Measurements from ENCODE around the gene ZNF423.
A peak's percentile ranks its signal among the peaks of the same experiment; 100 is the strongest.

ZNF423 gene

GRCh38 chr16:49869731-49870130, 13.8 kb upstream of the ZNF423 start:
- no peak for DNase-seq

GRCh38 chr16:49867796-49868668, 12.1 kb upstream of the ZNF423 start:
- DNase-seq: no peak

- DNase-seq: no peak
Observed at GRCh38 chr16:49867234-49867633, 11.3 kb upstream of the ZNF423 start.

DNA sequence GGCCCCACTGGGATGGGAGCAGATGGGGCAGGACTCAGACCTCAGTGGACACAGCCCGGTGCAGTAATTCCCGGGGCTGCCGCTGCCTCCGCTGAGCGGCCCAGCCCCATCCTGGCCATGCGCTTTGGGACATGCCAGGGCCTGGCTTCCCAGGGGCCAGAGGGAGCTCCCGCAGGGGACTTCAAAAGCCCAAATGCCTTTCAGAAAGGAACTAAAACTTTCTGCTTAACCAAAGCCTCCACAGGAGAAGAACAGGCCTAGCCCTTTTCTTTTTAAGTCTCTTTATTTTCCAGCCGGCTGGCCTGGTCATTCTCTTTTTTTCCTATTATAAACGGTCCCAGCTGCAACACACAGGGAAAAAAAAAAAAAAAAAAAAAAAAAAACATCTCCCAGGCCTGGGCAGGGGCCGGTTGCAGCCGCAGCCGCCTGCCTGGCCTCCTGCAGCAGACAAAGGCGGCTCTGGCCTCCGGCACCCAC, 10.7 kb upstream of the ZNF423 start:
- no peak for DNase-seq

DNA sequence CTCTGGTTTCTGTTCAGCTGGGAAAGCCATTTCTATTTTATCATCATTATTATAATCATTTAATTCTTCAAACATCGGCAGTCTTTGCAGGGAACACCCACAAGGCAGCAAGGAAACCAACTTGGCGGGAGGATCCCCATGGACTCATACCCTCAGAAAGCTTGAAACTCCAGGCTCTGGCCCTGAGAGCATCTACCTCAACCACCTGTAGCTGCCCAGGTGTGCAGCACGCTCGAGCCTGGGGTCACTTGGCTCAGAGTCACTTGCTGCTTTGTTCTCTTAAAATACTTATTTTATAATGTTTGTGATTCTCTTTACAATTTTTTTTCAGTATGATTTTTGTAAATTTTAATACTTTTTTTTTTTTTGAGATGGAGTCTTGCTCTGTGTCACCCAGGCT, 6.8 kb upstream of the ZNF423 start:
- DNase-seq: no peak

DNA sequence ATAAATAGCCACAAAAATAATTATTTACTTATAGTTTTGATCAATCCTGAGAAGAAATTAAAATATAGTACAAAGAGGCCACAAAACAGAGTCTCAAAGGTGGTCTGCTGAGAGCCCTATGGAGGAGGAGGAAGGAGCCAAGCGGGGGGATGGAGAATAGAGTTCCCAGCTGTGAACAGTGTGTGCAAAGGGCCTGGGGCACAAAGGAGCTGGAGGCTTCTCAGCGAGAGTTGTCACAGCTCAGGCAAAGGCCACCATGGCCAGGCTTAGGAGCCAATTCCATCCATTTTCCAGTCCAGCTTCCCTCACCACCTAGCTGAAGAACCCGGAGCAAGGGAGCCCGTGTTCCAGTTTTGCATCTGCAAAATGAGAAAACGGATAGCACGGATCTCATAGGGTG, 5.4 kb upstream of the ZNF423 start:
- no peak for DNase-seq

DNA sequence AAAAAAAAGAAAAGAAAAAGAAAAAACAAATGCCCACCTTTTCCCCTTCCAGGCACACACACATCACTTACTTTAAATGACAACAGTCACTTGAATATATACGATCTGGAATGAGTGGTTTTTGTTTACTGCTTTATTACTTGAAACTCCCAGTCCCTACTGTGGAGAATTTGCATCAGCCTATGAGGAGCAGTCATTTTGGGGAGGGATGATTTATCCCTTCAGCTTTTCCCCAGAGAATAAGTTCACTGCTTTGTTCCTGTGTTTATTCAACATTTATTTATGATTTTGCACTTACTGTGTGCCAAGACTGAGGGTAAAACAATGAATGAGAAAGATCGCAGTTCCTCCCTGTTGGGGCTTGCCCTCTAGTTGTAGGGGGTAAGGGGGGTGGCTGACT, 4.7 kb upstream of the ZNF423 start:
- DNase-seq: no peak

DNA sequence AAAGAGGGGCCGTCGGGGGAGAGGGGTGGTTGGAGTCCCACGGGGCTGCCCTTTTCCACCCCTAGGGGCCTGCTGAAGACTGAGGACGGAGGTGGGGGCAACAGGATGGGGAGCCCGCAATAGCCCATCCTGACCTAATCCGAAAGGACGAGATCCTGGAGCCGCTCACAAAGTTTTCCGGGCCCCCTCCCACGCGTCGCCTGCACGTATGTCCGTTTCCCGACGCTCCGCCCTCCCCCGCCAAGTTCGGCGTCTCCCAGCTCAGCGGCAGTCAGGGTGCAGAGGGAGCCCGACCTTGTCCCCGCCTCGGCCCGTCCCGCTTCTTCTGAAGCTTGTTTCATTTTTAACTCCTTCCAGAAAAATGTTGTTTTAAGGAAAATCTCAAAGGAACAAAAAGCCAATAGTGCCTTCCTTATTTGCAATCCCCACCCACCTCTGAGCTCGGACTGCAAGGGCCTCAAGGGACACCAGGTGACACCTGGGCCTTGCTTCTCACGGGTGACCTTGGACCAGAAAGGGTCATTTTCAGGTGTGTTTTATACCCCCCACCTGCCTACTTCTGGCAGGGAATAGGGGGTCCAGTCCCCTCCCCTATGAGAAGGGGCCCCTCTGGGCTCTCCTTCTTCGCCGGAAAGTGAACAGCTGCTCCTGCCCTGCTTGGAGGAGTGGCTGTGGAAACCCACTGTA, 3.4 kb upstream of the ZNF423 start:
- no peak for DNase-seq

DNA sequence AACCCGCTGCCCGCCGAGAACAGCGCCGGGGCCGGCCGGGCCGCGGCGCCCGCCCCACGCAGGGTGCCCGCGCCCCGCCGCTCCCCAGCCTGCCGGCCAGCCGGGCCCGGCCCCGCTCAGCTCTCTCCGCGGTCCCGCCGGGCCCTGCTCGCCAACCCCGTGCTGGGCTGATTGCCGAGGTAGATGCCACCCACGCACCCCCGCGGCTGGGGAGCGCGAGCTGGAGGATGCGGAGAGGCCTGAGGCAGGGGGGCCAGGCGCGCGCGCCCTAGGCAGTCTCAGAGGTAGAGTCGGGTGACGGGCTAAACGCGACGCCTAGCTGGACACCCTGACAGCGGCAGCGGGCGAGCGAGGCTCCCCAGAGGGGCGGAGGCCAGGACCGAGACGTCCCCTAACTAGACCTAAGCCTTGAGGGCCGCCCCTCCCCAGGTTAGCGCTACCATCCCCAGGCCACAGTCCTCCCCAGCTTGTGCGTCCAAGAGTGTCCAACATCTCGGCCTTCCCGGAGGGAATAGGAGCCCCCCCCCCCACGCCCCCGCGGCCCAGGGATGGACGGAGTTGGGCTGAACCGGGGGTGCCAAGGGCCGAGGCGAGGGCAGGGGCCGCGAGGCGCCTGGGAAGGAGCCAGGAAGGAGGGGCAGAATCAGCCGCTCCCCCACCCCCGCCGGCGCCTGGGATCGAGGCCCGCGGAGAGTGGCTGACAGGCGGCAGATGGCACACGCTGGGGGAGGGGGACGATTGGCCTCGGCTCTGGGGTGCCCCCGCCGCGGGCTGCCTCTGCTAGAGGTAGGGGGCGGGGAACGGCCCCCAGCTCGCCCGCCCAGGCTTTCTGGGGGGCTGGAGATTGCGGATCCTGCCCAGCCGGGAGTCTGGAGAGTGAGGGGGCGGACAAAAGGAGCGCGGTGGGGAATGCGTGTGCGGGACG, 2.5 kb upstream of the ZNF423 start:
- DNase-seq: no peak

GRCh38 chr16:49857423-49858181, 1.7 kb upstream of the ZNF423 start:
- DNase-seq: peak; percentile 28 to 49

DNA sequence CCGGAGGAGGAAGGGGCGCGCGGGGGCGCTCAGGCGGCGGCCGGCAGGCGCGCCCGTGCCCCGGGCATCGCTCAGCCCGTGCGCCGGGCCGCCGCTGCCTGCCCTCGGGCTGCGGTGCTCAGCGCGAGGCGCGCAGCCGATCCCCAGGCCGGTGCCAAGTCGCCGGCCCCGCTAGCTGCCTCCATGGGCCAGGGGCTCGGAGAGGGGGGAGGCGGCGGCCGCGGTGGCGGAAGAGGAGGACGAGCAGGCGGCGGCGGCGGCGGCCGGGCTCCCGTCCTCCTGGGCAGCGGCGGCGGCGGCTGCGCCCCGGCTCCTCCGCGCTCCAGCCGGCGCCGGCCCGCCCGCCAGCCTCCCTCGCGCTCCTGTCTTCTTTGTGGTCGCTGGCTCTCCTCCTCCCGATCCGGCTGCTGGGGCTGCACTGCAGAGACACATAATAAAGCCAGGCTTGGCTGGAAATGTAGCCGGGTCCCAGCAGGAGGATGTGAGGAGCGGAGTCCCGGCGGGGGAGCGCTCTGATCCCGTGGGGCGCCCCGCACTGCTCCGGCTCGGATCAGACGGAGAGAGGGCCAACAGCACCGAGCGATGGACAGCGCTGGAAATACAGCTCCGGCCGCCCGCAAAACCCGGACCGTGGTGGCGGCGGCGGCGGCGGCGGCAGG, 889 bp upstream of the ZNF423 start:
- no peak for DNase-seq

DNA sequence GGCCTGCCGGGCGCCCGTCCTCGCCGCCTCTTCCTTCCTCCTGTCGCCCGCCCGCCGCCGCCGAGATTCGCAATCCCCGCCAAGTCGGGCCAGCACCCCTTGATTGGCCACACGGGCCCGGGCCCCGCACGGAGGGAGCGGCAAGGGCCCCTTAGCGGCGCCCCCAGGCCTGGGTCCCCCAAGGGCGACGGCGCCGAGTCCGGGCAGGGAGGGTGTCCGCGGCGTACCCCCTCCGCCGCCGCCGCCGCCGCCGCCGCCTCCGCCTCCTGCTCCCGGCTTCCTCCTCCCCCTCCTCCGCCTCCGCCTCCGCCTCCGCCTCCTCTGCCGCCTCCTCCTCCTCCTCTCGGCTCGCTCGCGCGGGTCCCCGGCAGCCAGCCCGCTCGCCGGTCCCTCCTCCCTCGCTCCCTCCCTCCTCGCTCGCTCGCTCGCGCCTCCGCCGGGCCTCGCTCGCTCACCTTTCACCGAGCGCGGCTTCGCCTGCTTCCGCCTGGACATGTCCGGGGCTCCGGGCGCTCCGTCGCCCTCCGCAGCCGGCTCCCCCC, 561 bp downstream of the ZNF423 start:
- peak; percentile 58 to 70 for DNase-seq

DNA sequence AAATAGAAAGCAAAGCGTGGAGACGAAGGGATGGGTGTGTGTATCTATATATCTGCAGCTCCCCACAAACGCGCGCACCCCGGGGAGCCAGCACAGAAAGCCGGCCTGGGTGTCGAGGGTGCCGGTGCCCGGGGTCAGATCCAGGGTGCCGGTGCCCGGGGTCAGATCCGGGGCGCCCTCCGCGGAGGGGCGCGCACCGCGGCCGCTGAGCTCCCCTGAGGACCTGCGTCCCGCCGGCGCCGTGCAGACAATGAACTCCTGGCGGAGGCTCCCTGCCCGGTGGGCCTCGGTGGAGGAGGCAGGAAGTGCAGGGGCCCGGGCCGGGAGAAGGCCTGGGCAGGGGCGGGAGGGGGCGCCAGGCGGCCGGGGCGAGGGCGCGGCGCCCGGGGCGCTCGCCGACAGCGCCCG, 1.1 kb downstream of the ZNF423 start:
- DNase-seq: no peak

- DNase-seq: no peak
Observed at GRCh38 chr16:49854188-49854795, 1.6 kb downstream of the ZNF423 start.

- no peak for DNase-seq
Observed at GRCh38 chr16:49852279-49852678, 3.6 kb downstream of the ZNF423 start.

DNA sequence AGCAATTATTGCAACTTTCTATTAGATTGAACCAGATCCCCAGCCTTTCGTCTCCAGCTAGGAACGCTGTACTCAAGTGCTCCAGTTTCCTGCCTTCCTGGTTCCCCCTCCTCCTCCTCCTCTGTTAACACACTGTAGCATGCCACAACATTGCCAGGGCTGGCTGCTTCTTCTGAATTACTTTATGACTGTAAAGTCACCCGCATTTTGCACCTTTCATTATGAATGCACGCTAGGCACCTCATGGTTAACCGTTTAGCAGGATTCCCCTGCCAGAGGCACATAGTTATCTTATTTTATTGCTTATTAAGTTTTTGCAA, 4.5 kb downstream of the ZNF423 start:
- no peak for DNase-seq

DNA sequence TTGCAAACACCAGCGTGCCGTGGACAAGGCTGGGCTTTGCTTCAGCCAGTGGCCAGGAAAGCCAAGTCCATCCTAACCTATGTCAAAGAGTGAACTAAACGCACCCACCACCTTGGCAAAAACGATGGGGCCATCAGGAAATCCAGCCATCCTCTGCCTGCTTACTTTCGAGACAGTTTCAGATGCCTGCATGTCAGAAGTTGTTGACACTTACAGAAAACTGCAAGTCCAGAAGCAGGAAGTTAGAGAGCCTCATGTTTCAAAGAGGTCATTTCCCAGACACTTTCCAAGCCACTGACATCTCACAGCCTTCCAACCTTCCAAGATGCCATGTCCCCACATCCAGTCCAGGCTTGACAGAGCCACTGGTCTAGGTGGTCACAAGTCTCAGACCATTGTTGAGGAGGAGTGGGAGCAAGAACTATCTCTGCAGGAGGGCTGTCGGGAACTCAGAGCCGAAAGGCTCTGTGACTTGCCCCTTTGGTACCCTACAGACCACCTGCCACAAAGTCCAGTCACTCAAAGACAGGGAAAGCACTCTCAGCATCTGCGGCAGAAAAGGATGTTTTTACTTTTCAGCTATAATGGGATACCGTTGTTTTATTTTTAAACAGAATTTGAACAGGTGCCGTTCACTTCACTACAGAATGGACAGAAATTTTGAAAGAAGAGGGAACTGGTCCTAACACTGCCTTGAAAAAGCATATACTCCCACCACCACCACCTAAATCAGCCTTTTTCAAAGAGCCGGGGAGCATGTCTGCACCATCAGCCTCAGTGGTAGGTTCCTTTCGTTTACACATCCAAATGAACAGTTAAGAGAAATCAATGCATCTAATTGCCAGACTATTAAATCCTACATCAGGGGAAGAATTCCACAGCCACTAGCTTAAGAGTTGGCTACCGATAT, 5.1 kb downstream of the ZNF423 start:
- no peak for DNase-seq

- DNase-seq: no peak
Observed at GRCh38 chr16:49849754-49850108, 6.2 kb downstream of the ZNF423 start.

GRCh38 chr16:49849037-49849753, 6.7 kb downstream of the ZNF423 start:
- no peak for DNase-seq

DNA sequence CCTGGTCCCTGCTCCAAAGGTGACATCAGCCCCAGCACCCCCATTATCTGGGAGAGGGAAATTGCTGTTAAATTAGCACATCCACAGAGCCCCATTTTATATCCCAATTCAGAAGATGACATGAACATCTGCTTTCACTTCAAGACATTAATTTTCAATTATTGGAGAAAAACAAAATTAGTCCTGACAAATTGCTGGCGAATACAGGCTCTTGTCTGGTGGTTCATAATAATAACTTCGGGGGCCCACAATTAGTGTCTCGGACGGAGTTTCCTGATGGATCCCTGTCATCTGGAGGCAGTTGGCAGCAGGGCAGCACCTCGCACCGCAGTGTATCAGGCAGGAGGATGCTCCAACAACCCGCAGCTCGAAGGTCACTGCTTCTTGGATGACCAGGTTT, 7.4 kb downstream of the ZNF423 start:
- no peak for DNase-seq
